OCI-LY3 (cell line): ENCODE results near the gene KLK5.

Experiments
- H2AFZ ChIP-seq: fragments of 200-600, 300-600 bp; shearing (Covaris generic); 2 replicates; pipeline ENCODE4 v1.6.0; 2014; ENCODE audit warnings: antibody characterized with exemption, low read depth, low read length
- H3K27ac ChIP-seq: fragments of 200-600, 300-600 bp; sonication (generic); 2 replicates; pipeline ENCODE4 v1.5.1; 2014; ENCODE audit warnings: mild to moderate bottlenecking, low read length, moderate library complexity, mixed read lengths
- H3K27me3 ChIP-seq: fragments of 200-600, 300-600 bp; sonication (generic); 2 replicates; pipeline ENCODE4 v1.6.1; 2014; ENCODE audit warnings: low read depth, low read length, mixed read lengths
- H3K36me3 ChIP-seq: fragments of 200-600, 300-600 bp; sonication (generic); replicated peaks from 2 replicates; pipeline ENCODE3; 2014; ENCODE audit warnings: low read depth, low read length, mixed read lengths
- H3K4me1 ChIP-seq: fragments of 300-600, 200-600 bp; sonication (generic); 2 replicates; pipeline ENCODE4 v1.6.1; 2014; ENCODE audit warnings: low read length, mixed read lengths
- H3K4me2 ChIP-seq: fragments of 200-600, 300-600 bp; sonication (generic); 2 replicates; pipeline ENCODE4 v1.6.1; 2014; ENCODE audit warnings: low read length, mixed read lengths
- H3K4me3 ChIP-seq: fragments of 300-600, 200-600 bp; sonication (generic); 2 replicates; pipeline ENCODE4 v1.5.1; 2014; ENCODE audit warnings: antibody characterized with exemption, mild to moderate bottlenecking, low read length, moderate library complexity
- H3K79me2 ChIP-seq: fragments of 300-600, 200-600 bp; shearing (Covaris generic); 2 replicates; pipeline ENCODE4 v1.6.1; 2014; ENCODE audit warnings: mild to moderate bottlenecking, low read length, mixed read lengths
- H3K9ac ChIP-seq: fragments of 300-600, 200-600 bp; shearing (Covaris generic); 2 replicates; pipeline ENCODE4 v1.6.0; 2014; ENCODE audit warnings: mild to moderate bottlenecking, low read length, moderate library complexity
- H3K9me3 ChIP-seq: fragments of 200-600, 300-600 bp; shearing (Covaris generic); 2 replicates; pipeline ENCODE4 v1.6.1; 2014; ENCODE audit warnings: low read length, mixed read lengths; ENCODE audit not compliant: insufficient read depth
- H4K20me1 ChIP-seq: fragments of 200-600, 300-600 bp; sonication (generic); 2 replicates; pipeline ENCODE4 v1.6.1; 2016; ENCODE audit warnings: low read length, mixed read lengths; ENCODE audit not compliant: insufficient read depth
- CTCF ChIP-seq: fragments of 200-600, 300-600 bp; sonication (generic); IDR thresholded peaks from 2 replicates; pipeline ENCODE4 v1.5.1; 2014; ENCODE audit warnings: antibody characterized with exemption, low read length, low read depth
- EZH2phosphoT487 ChIP-seq: fragments of 200-600 bp; shearing (Covaris generic); IDR thresholded peaks from 2 replicates; pipeline ENCODE4 v1.6.1; 2018; ENCODE audit warnings: antibody characterized with exemption, mixed run types, low read depth

Gene KLK5, protein sequence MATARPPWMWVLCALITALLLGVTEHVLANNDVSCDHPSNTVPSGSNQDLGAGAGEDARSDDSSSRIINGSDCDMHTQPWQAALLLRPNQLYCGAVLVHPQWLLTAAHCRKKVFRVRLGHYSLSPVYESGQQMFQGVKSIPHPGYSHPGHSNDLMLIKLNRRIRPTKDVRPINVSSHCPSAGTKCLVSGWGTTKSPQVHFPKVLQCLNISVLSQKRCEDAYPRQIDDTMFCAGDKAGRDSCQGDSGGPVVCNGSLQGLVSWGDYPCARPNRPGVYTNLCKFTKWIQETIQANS

GRCh38 chr19:50952910-50953309 lies at the start of gene KLK5:
Gene KLK5, minus strand, starts transcription at chr19:50953038. Its CDS starts 381 bp downstream, at chr19:50952657.
- H3K79me2 ChIP-seq: no peaks in the 10 kb centered on the region
- H3K4me2 ChIP-seq: no peak within 1 kb of the TSS
- H3K9me3 ChIP-seq: no peaks in the 10 kb centered on the region
- no peaks in the 10 kb centered on the region for H3K4me1 ChIP-seq
- TF ChIP-seq EZH2phosphoT487: no peak
- TF ChIP-seq CTCF: no peak
- H3K27ac ChIP-seq: no peak within 1 kb of the TSS
- H3K4me3 ChIP-seq: no peak within 1 kb of the TSS
- no peak within 1 kb of the TSS for H2AFZ ChIP-seq
- no peaks in the 10 kb centered on the region for H4K20me1 ChIP-seq
- no peak within 1 kb of the TSS for H3K9ac ChIP-seq
- H3K36me3 ChIP-seq: no peaks in the 10 kb centered on the region
- H3K27me3 ChIP-seq: 0 out of 2 replicates have a peak, but pooled peaks cover 2% of the 10 kb centered on the region

DNA sequence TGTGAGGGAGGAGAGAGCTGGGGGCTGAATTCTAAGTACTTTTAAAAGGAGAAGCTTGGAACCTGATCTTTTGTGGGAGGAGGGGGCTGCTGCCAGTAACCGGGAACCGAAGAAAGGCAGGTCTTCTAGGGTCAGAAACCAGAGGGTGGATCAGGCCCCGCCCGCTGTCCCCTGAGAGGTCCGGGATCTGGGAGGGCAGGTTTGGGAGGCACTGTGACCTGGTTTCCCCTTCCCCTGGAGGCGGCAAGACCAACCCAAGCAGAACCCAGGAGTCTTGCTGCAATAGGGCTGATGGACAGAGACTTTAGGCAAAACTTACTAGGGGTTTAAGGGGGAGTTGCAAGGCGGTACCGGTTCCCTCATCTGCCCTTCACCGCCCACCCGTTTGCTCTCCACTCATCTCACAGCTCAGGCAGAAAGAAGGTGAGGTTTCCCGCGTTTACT lies 49.3 kb upstream of the KLK5 start:
- Histone ChIP-seq H3K4me2 (no peak overlapping the region), H2AFZ (no peak overlapping the region), H3K36me3 (no peaks in the 10 kb centered on the region), H3K27me3 (peaks cover 24% of the 10 kb centered on the region), H3K4me1 (no peaks in the 10 kb centered on the region), H3K4me3 (no peak overlapping the region), H3K9ac (no peak overlapping the region), H3K27ac (no peak overlapping the region), H3K9me3 (no peaks in the 10 kb centered on the region), H4K20me1 (no peaks in the 10 kb centered on the region), H3K79me2 (no peaks in the 10 kb centered on the region)
- TF ChIP-seq CTCF (no peak), EZH2phosphoT487 (no peak)

- H3K9me3 ChIP-seq: no peaks in the 10 kb centered on the region
- TF ChIP-seq CTCF (no peak), EZH2phosphoT487 (no peak)
- H3K4me1 ChIP-seq: no peaks in the 10 kb centered on the region
- H4K20me1 ChIP-seq: no peaks in the 10 kb centered on the region
- H3K27me3 ChIP-seq: peaks cover 24% of the 10 kb centered on the region
- no peaks in the 10 kb centered on the region for H3K79me2 ChIP-seq
- no peaks in the 10 kb centered on the region for H3K36me3 ChIP-seq
- no peak within 1 kb of the TSS for H3K9ac ChIP-seq
- no peak within 1 kb of the TSS for H3K4me3 ChIP-seq
- H3K4me2 ChIP-seq: no peak within 1 kb of the TSS
- H3K27ac ChIP-seq: no peak within 1 kb of the TSS
- H2AFZ ChIP-seq: no peak within 1 kb of the TSS
Observed at GRCh38 chr19:51001515-51001914, 48.7 kb upstream of the KLK5 start, which contains the start of gene KLK8. Gene KLK8, minus strand, starts transcription at chr19:51001604. Its CDS starts 437 bp downstream, at chr19:51001167.

DNA sequence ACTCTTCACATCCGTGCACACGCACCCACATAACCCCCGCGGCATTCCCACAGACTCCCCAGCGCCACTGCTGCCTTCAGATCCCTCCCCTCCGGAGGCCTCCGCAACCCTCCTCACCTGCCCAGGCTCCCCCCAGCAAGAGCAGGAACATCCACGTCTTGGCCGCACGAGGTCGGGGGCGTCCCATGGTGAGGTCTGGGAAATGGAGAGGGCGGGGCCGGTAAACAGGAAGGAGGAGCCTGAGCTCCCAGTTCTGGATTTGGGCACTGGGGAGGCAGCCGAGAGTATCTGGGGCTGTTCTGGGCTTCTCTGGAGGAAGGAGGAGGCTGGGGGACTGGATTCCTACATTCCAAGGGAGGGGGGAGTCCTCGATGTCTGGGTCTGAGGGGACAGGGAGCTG lies 48.1 kb upstream of the KLK5 start:
- no peak overlapping the region for H3K4me2 ChIP-seq
- H3K9ac ChIP-seq: no peak overlapping the region
- H4K20me1 ChIP-seq: no peaks in the 10 kb centered on the region
- no peaks in the 10 kb centered on the region for H3K4me1 ChIP-seq
- H3K27ac ChIP-seq: no peak overlapping the region
- no peaks in the 10 kb centered on the region for H3K36me3 ChIP-seq
- no peaks in the 10 kb centered on the region for H3K79me2 ChIP-seq
- TF ChIP-seq CTCF: no peak
- TF ChIP-seq EZH2phosphoT487: no peak
- H3K4me3 ChIP-seq: no peak overlapping the region
- H2AFZ ChIP-seq: no peak overlapping the region
- H3K27me3 ChIP-seq: peaks cover 21% of the 10 kb centered on the region
- H3K9me3 ChIP-seq: no peaks in the 10 kb centered on the region
